Left lung (tissue), 10 donors: ENCODE results near the gene SLC16A7. TPM values are rescaled to one million over a fixed set of nuclear protein-coding genes. Genes with fewer than 3 reads are reported as not detected.
A peak's percentile ranks its signal among the peaks of the same experiment; 100 is the strongest.
"Not testable (repeated sequence)": the region's sequence is repeated elsewhere in the genome, so short reads cannot be mapped to it uniquely, and the experiment has no call there.

Experiments used
- ATAC-seq: fragments of 200-7000 bp; cut with Tn5 transposase; one replicate; pipeline ENCODE4 v1.9.1; 2020; ENCODE audit warnings: moderate library complexity
- DNase-seq, 4 donors: peaks; one replicate each; pipeline ENCODE4 v3.0.0-alpha.2; 2013 to 2020
- H3K27ac ChIP-seq, 2 donors: fragments of 200-600 bp; sonication (generic) in 1 of 2; one replicate each; pipeline versions ENCODE4 v1.5.0 to v1.8.0; 2020 to 2021
- H3K27me3 ChIP-seq, 2 donors: fragments of 200-600 bp; sonication (generic) in 1 of 2; one replicate each; pipeline versions ENCODE4 v1.5.0 to v1.8.0; 2020 to 2021
- H3K36me3 ChIP-seq, 2 donors: fragments of 200-600 bp; sonication (generic) in 1 of 2; one replicate each; pipeline versions ENCODE4 v1.5.0 to v1.8.0; 2020 to 2021
- H3K4me1 ChIP-seq, 2 donors: fragments of 200-600 bp; one replicate each; pipeline ENCODE4 v1.8.0; 2021
- H3K4me3 ChIP-seq, 2 donors: fragments of 200-600 bp; sonication (generic) in 1 of 2; one replicate each; pipeline versions ENCODE4 v1.5.0 to v1.8.0; 2020 to 2021; ENCODE audit warnings: mild to moderate bottlenecking in 1 of 2
- H3K9me3 ChIP-seq, 2 donors: fragments of 200-600 bp; sonication (generic) in 1 of 2; one replicate each; pipeline versions ENCODE4 v1.5.0 to v1.8.0; 2020 to 2021
- CTCF ChIP-seq, 2 donors: fragments of 200-600 bp; sonication (generic) in 1 of 2; IDR thresholded peaks; one replicate each; pipeline versions ENCODE4 v1.5.0 to v1.8.0; 2021; ENCODE audit warnings: antibody characterized with exemption in 2 of 2
- intact Hi-C, 2 donors: fragments of 100-400 bp; cut with DNase I; formaldehyde crosslinking; loops; one replicate each; pipeline versions ENCODE4 v1.11.2 to v1.14.2; 2022
- polyA plus RNA-seq, 6 donors: library from polyadenylated mRNA; unstranded; fragments of 120-200 nt; gene quantifications; one replicate each; pipeline ENCODE4 v1.2.1, GENCODE V29; 2013; ENCODE audit not compliant: insufficient read length in 6 of 6
- total RNA-seq, 2 donors: library from RNA; stranded (reverse); fragmentation: NEBNext Ultra II Directional; extraction: Animal tissue kit (Norgen Biotek cat#: 25700); gene quantifications; one replicate each; pipeline ENCODE4 v1.2.1, GENCODE V29; 2021
- donor health status: DM: no; HTN: yes; CAD: no.
- donor health status: DM: no; HTN: no; CAD: no.

Gene SLC16A7
- total and polyA plus RNA-seq, 8 donors = 2.5 to 33.9 (median 2.8) TPM

GRCh38 chr12:59744564-59744963, 148.7 kb downstream of the SLC16A7 start:
- Histone ChIP-seq H3K27ac (no peak overlapping the region), H3K4me1 (no peaks in the 10 kb centered on the region), H3K9me3 (peaks cover 0 to 3% of the 10 kb centered on the region in 2 donors), H3K27me3 (no peaks in the 10 kb centered on the region), H3K36me3 (no peaks in the 10 kb centered on the region), H3K4me3 (no peak overlapping the region)
- ATAC-seq = no peak
- no peak for TF ChIP-seq CTCF (IDR thresholded peaks at IDR 0.05)
- DNase-seq = no peak
- intact Hi-C loops = no loop called here

GRCh38 chr12:59751091-59751490, 155.3 kb downstream of the SLC16A7 start:
- H3K4me1 ChIP-seq, DNase-seq, H3K27me3 ChIP-seq, H3K36me3 ChIP-seq, H3K4me3 ChIP-seq, ATAC-seq, H3K27ac ChIP-seq, intact Hi-C loops: not testable (repeated sequence)
- H3K9me3 ChIP-seq = peaks cover 0 to 24% of the 10 kb centered on the region in 2 donors

GRCh38 chr12:59761542-59761941, 165.7 kb downstream of the SLC16A7 start:
- no peaks in the 10 kb centered on the region for H3K4me1 ChIP-seq
- no peaks in the 10 kb centered on the region for H3K27me3 ChIP-seq
- H3K36me3 ChIP-seq = no peaks in the 10 kb centered on the region
- no peak for TF ChIP-seq CTCF (IDR thresholded peaks at IDR 0.05)
- no peak overlapping the region for H3K4me3 ChIP-seq
- DNase-seq = no peak
- ATAC-seq = no peak
- intact Hi-C loops = no loop called here
- no peaks in the 10 kb centered on the region for H3K9me3 ChIP-seq
- H3K27ac ChIP-seq = no peak overlapping the region

GRCh38 chr12:59763835-59764234, 168.0 kb downstream of the SLC16A7 start:
- no peak overlapping the region for H3K4me3 ChIP-seq
- peaks cover 3 to 7% of the 10 kb centered on the region in 2 donors for H3K9me3 ChIP-seq
- H3K27me3 ChIP-seq = no peaks in the 10 kb centered on the region
- ATAC-seq (no peak), DNase-seq (no peak)
- TF ChIP-seq CTCF (IDR thresholded peaks at IDR 0.05) = no peak
- no peaks in the 10 kb centered on the region for H3K36me3 ChIP-seq
- no peaks in the 10 kb centered on the region for H3K4me1 ChIP-seq
- intact Hi-C loops = no loop called here
- no peak overlapping the region for H3K27ac ChIP-seq

- intact Hi-C loops = no loop called here
- H3K27ac ChIP-seq = no peak overlapping the region
- no peaks in the 10 kb centered on the region for H3K4me1 ChIP-seq
- H3K27me3 ChIP-seq = no peaks in the 10 kb centered on the region
- DNase-seq (no peak), ATAC-seq (no peak)
- no peaks in the 10 kb centered on the region for H3K36me3 ChIP-seq
- H3K4me3 ChIP-seq = no peak overlapping the region
- no peak for TF ChIP-seq CTCF (IDR thresholded peaks at IDR 0.05)
- peaks cover 3 to 7% of the 10 kb centered on the region in 2 donors for H3K9me3 ChIP-seq
Measured at GRCh38 chr12:59768031-59768430, 172.2 kb downstream of the SLC16A7 start.

- H3K36me3 ChIP-seq = no peaks in the 10 kb centered on the region
- peak; percentile 72 for ATAC-seq
- H3K27me3 ChIP-seq = no peaks in the 10 kb centered on the region
- intact Hi-C loops = no loop called here
- no peak overlapping the region for H3K4me3 ChIP-seq
- no peak for DNase-seq
- H3K9me3 ChIP-seq = no peaks in the 10 kb centered on the region
- no peaks in the 10 kb centered on the region for H3K4me1 ChIP-seq
- peak in 1 of 2 donors; percentile 18 for TF ChIP-seq CTCF (IDR thresholded peaks at IDR 0.05)
- no peak overlapping the region for H3K27ac ChIP-seq
Measured at GRCh38 chr12:59780605-59781135, 184.8 kb downstream of the SLC16A7 start.
